Left ventricle myocardium superior (tissue), 1 donor: Measurements from ENCODE around the gene MORN5. TPM values are rescaled to one million over a fixed set of nuclear protein-coding genes. Genes with fewer than 3 reads are reported as not detected.

ENCODE experiments used
- microRNA-seq: library from miRNA; unstranded; fragments of <30 nt; microRNA quantifications from one replicate; pipeline ENCODE4 v1.2.0, GENCODE V29; 2020; ENCODE audit warnings: borderline number of aligned reads
- total RNA-seq: library from RNA; stranded (reverse); fragmentation: NEBNext Ultra II Directional; extraction: Animal tissue kit (Norgen Biotek cat#: 25700); gene quantifications from one replicate; pipeline ENCODE4 v1.2.1, GENCODE V29; 2021
- donor health status: DM: no; HTN: yes; CAD: no; lungs with severe emphysema.

The MORN5 gene
- total RNA-seq, 1 donor from 2014 or later: not detected

Small RNA genes lying within 50 kb of the gene (microRNA-seq; reads per million reads assigned to microRNA genes)
- not detected for gene MIR4478

Other genes starting within 250 kb of the MORN5 start
- 5.8 TPM for gene TTLL11, start 66.6 kb upstream of the MORN5 start, total RNA-seq
- gene NDUFA8, start 129 bp upstream of the MORN5 start, total RNA-seq: 321 TPM
- gene LHX6, start 69.0 kb downstream of the MORN5 start, total RNA-seq: 8.0 TPM
- 41.8 TPM for gene RBM18, start 104.9 kb downstream of the MORN5 start, total RNA-seq
- 41.3 TPM for gene MRRF, start 105.0 kb downstream of the MORN5 start, total RNA-seq
- 3.4 TPM for gene PTGS1, start 211.1 kb downstream of the MORN5 start, total RNA-seq